PC-9 (cell line): Measurements from ENCODE around the gene GABRG3.
"Not testable (repeated sequence)": the region's sequence is repeated elsewhere in the genome, so short reads cannot be mapped to it uniquely, and the experiment has no call there.

Source experiments
- CTCF ChIP-seq: fragments of 200-600 bp; sonication (generic); conservative IDR thresholded peaks from 2 replicates; pipeline ENCODE4 v1.6.1; 2017; ENCODE audit warnings: mixed run types, antibody characterized with exemption, mild to moderate bottlenecking, moderate library complexity
- EZH2 ChIP-seq: fragments of 200-600 bp; sonication (generic); IDR thresholded peaks from 2 replicates; pipeline ENCODE4 v1.8.0; 2017; ENCODE audit warnings: antibody characterized with exemption, low read depth

GRCh38 chr15:27377391-27377790 is 406.4 kb downstream of the GABRG3 start:
- not testable (repeated sequence) for TF ChIP-seq CTCF, EZH2
